GM12878 (cell line): ENCODE results near the gene ATF2. TPM values are rescaled to one million over a fixed set of nuclear protein-coding genes. Genes with fewer than 3 reads are reported as not detected.
A peak's percentile ranks its signal among the peaks of the same experiment; 100 is the strongest.

Experiments
- ATAC-seq: fragments of 200-7000 bp; cut with Tn5 transposase; 3 replicates; pipeline ENCODE4 v1.9.1; 2020; ENCODE audit warnings: mild to moderate bottlenecking, moderate library complexity
- BruUV-seq: library from RNA; stranded (reverse); fragments of 400-500 nt; replicated peaks from 2 replicates; lab custom pipeline; 2021; lab: Mats Ljungman, UMichigan
- CTCF ChIA-PET: fragments of 300-600 bp; sonication (Branson Sonifier 250); formaldehyde crosslinking; extraction: SDS; loops from one replicate; lab custom pipeline; 2021; ENCODE audit warnings: inconsistent platforms; lab: Yijun Ruan, JAX
- POLR2A ChIA-PET: fragments of 350-600 bp; formaldehyde crosslinking; extraction: SDS; loops from one replicate; lab custom pipeline; 2021; ENCODE audit warnings: inconsistent platforms; lab: Charles Lee
- RAD21 ChIA-PET: fragments of 300-600 bp; sonication (Branson Sonifier 250); formaldehyde crosslinking; loops from one replicate; lab custom pipeline; 2023; ENCODE audit warnings: antibody characterized with exemption; ENCODE audit not compliant: unreplicated experiment; lab: Charles Lee
- SMC1A ChIA-PET: fragments of 300-600 bp; sonication (Branson Sonifier 250); formaldehyde crosslinking; loops from one replicate; lab custom pipeline; 2023; ENCODE audit not compliant: unreplicated experiment, uncharacterized antibody; lab: Charles Lee
- DNase-seq: peaks from one replicate; pipeline ENCODE4 v3.0.0-alpha.2; 2011; ENCODE audit warnings: low read depth, low spot score
- FAIRE-seq: peaks from 3 replicates; lab custom pipeline; 2011; peaks lifted over from hg19 to GRCh38; lab: Jason Lieb, UNC
- H2AFZ ChIP-seq: 2 replicates; pipeline ENCODE4 v1.6.0; 2011; ENCODE audit warnings: low read depth, low read length, control low read depth; ENCODE audit not compliant: control insufficient read depth
- H3K27ac ChIP-seq: 2 replicates; pipeline ENCODE4 v1.5.1; 2011; ENCODE audit warnings: control low read depth; ENCODE audit not compliant: control insufficient read depth, insufficient read depth
- H3K27me3 ChIP-seq, 2 experiments: replicated peaks in 1 of 2; 2 replicates each; pipeline versions ENCODE4 v1.6.0 to v1.6.1; 2011; ENCODE audit warnings: low read length in 1 of 2; ENCODE audit not compliant: control insufficient read depth in 2 of 2, insufficient read depth in 2 of 2
- H3K36me3 ChIP-seq, 2 experiments: 2 replicates each; pipeline ENCODE4 v1.5.1; 2011; ENCODE audit warnings: low read length in 1 of 2; ENCODE audit not compliant: control insufficient read depth in 2 of 2, insufficient read depth in 2 of 2
- H3K4me1 ChIP-seq: 2 replicates; pipeline ENCODE4 v1.6.1; 2011; ENCODE audit warnings: mild to moderate bottlenecking, low read length, moderate library complexity, mixed read lengths; ENCODE audit not compliant: control insufficient read depth, insufficient read depth
- H3K4me2 ChIP-seq: 2 replicates; pipeline ENCODE4 v1.6.0; 2011; ENCODE audit warnings: control low read depth; ENCODE audit not compliant: control insufficient read depth, insufficient read depth
- H3K4me3 ChIP-seq: fragments of 200-600 bp; sonication (generic); 2 replicates; pipeline ENCODE4 v1.5.1; 2016
- H3K79me2 ChIP-seq: 2 replicates; pipeline ENCODE4 v1.6.0; 2011; ENCODE audit warnings: low read length; ENCODE audit not compliant: control insufficient read depth, insufficient read depth
- H3K9ac ChIP-seq: 2 replicates; pipeline ENCODE4 v1.8.0; 2011; ENCODE audit warnings: low read length, control low read depth, mixed read lengths; ENCODE audit not compliant: control insufficient read depth, insufficient read depth
- H3K9me3 ChIP-seq: replicated peaks from 3 replicates; pipeline ENCODE4 v1.5.1; 2011; ENCODE audit warnings: mild to moderate bottlenecking, low read length; ENCODE audit not compliant: control insufficient read depth, insufficient read depth
- H4K20me1 ChIP-seq: 2 replicates; pipeline ENCODE4 v1.6.0; 2011; ENCODE audit not compliant: control insufficient read depth, insufficient read depth
- CEBPZ ChIP-seq: fragments of 150-350 bp; IDR thresholded peaks from 2 replicates; pipeline ENCODE4 v1.6.1; 2016; ENCODE audit warnings: low read depth, low read length
- DPF2 ChIP-seq: fragments of 450-650 bp; IDR thresholded peaks from 2 replicates; pipeline ENCODE4 v1.6.1; 2017; ENCODE audit warnings: mild to moderate bottlenecking
- GATAD2B ChIP-seq: fragments of 450-650 bp; conservative IDR thresholded peaks from 2 replicates; pipeline ENCODE4 v1.6.1; 2017; ENCODE audit warnings: low read depth, mild to moderate bottlenecking, moderate library complexity
- ZBTB40 ChIP-seq: fragments of 450-650 bp; IDR thresholded peaks from 2 replicates; pipeline ENCODE4 v1.6.1; 2016; ENCODE audit warnings: mild to moderate bottlenecking, moderate library complexity, borderline replicate concordance
- WGBS: methylation state at CpG from one replicate; pipeline ENCODE4 v1.1.6; 2016; ENCODE audit warnings: low lambda C conversion rate; ENCODE audit not compliant: insufficient replicate concordance, insufficient coverage; ENCODE audit errors: missing lambda C conversion rate; 5-methylcytosine and 5-hydroxymethylcytosine counted together
- in situ Hi-C: fragments of 300-500 bp; cut with MboI; formaldehyde crosslinking; loops from 9 replicates; pipeline ENCODE4 v1.14.3; 2018; ENCODE audit warnings: mixed read lengths
- intact Hi-C: fragments of 100-400 bp; cut with micrococcal nuclease; formaldehyde crosslinking; loops from one replicate; pipeline ENCODE4 v1.14.2; 2022; ENCODE audit not compliant: unreplicated experiment
- polyA plus RNA-seq, 11 experiments: library from polyadenylated mRNA; depleted of rRNA in 4 of 11; unstranded in 6 of 11; stranded (reverse) in 5 of 11; fragments of >200 nt; fragmentation: Nextera tagmentation in 4 of 11; fragmentation: Illumina TruSeq in 1 of 11; extraction: Ambion mirVana in 4 of 11; extraction: Trizol in 1 of 11; gene quantifications; 1 replicate in 1 of 11; 2 replicates in 10 of 11; pipeline versions ENCODE4 v1.2.1 to v1.2.3, GENCODE V29; 2011 to 2016; ENCODE audit warnings: inconsistent platforms in 2 of 11, missing spikeins in 2 of 11, low read depth in 1 of 11
- total RNA-seq, 4 experiments: library from RNA; depleted of rRNA in 3 of 4; stranded (reverse); fragments of >200 nt in 3 of 4; fragmentation: Illumina TruSeq in 1 of 4; extraction: Trizol in 1 of 4; gene quantifications; 2 replicates each; pipeline versions ENCODE4 v1.2.1 to v1.2.3, GENCODE V29; 2013 to 2021
- TF ChIP-seq, protein P1 (sequence below): IDR thresholded peaks from 2 replicates; pipeline ENCODE4 v1.6.1; 2012; ENCODE audit warnings: low read length, inconsistent platforms

ATF2 gene
- total and polyA plus RNA-seq, 10 of the 15 experiments (the other 5 are each of a cell fraction or from before 2014, with no cell fraction given) = 10.3 to 78.0 (median 36.0) TPM

DNA sequence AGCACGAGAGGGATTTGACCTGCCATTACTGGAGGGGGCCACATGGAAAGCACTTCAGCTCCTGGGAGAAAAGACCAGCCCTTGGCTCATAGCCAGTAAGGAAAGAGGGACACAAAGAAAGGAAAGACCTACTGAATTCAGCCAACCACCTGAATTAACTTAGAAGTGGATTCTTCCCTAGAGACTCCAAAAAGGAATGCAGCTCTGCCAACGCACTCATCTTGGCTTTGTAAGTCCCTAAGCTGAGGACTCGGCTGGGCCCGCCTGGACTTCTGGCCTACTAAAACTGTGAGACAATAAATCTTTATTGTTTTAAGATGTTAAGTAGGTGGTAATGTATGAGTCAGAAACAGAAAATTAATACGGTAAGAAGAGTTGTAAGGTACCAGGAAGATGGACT lies 11.5 kb downstream of the ATF2 start:
- Histone ChIP-seq H3K9ac (no peak overlapping the region), H3K27ac (no peak overlapping the region), H2AFZ (no peak overlapping the region), H4K20me1 (peaks cover 6% of the 10 kb centered on the region), H3K4me1 (peaks cover 18% of the 10 kb centered on the region), H3K36me3 (peaks cover 0 to 3% of the 10 kb centered on the region in 2 experiments; a peak in 2 of 4 replicates), H3K27me3 (no peaks in the 10 kb centered on the region), H3K4me3 (no peak overlapping the region), H3K4me2 (no peak overlapping the region), H3K9me3 (no peaks in the 10 kb centered on the region; the same call in 2 of the 3 replicates), H3K79me2 (peaks cover 90% of the 10 kb centered on the region)
- WGBS = 81% methylated on average over 5 of the region's 5 CpGs
- no peak for DNase-seq
- in situ Hi-C loops (no loop called here), intact Hi-C loops (no loop called here)
- RAD21 ChIA-PET = no interaction called here
- CTCF ChIA-PET = no interaction called here
- TF ChIP-seq, protein P1, sequence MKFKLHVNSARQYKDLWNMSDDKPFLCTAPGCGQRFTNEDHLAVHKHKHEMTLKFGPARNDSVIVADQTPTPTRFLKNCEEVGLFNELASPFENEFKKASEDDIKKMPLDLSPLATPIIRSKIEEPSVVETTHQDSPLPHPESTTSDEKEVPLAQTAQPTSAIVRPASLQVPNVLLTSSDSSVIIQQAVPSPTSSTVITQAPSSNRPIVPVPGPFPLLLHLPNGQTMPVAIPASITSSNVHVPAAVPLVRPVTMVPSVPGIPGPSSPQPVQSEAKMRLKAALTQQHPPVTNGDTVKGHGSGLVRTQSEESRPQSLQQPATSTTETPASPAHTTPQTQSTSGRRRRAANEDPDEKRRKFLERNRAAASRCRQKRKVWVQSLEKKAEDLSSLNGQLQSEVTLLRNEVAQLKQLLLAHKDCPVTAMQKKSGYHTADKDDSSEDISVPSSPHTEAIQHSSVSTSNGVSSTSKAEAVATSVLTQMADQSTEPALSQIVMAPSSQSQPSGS = no peak
- TF ChIP-seq GATAD2B (no peak), ZBTB40 (peak; percentile 50; the same call in 1 of the 2 replicates), DPF2 (no peak), CEBPZ (no peak)
- no peak for FAIRE-seq
- SMC1A ChIA-PET = interaction anchor here (2.7 kb wide), 1 partner anchor 19 kb away, joined by 9 read pairs; no protein-coding TSS in a partner anchor
- no TSS peak for BruUV-seq
- no peak for ATAC-seq
- POLR2A ChIA-PET = interaction anchor here (0.7 kb wide), 1 partner anchor 584 kb away, joined by 3 read pairs; no protein-coding TSS in a partner anchor
